Natural killer cell (primary cell): Measurements from ENCODE around the gene PLBD2. TPM values are rescaled to one million over a fixed set of nuclear protein-coding genes. Genes with fewer than 3 reads are reported as not detected.

Experiments
- ATAC-seq, 3 donors: fragments of 150-1000 bp in 2 of 3; fragments of 200-7000 bp in 1 of 3; cut with Tn5 transposase; 1 replicate in 1 of 3; 2 replicates in 2 of 3; pipeline ENCODE4 v1.10.0; 2021; ENCODE audit warnings: mild to moderate bottlenecking in 2 of 3, moderate library complexity in 2 of 3
- DNase-seq, 2 donors: peaks; one replicate each; pipeline versions ENCODE4 v3.0.0 to v3.0.0-alpha.2; 2013 to 2021; ENCODE audit warnings: mixed read lengths in 1 of 2
- H3K27ac ChIP-seq: one replicate; pipeline ENCODE4 v1.5.1; 2013; ENCODE audit warnings: mild to moderate bottlenecking, low read length
- H3K27me3 ChIP-seq: one replicate; pipeline ENCODE4 v1.6.1; 2013; ENCODE audit warnings: low read length; ENCODE audit not compliant: control insufficient read depth, insufficient read depth
- H3K36me3 ChIP-seq: one replicate; pipeline ENCODE4 v1.6.1; 2013; ENCODE audit warnings: low read length; ENCODE audit not compliant: control insufficient read depth, insufficient read depth
- H3K4me1 ChIP-seq: one replicate; pipeline ENCODE4 v1.6.1; 2013; ENCODE audit warnings: low read length; ENCODE audit not compliant: control insufficient read depth, insufficient read depth
- H3K4me3 ChIP-seq: one replicate; pipeline ENCODE4 v1.5.1; 2013; ENCODE audit warnings: low read length
- H3K9me3 ChIP-seq: one replicate; pipeline ENCODE4 v1.6.1; 2013; ENCODE audit warnings: low read length; ENCODE audit not compliant: control insufficient read depth, insufficient read depth
- H3K27ac Mint-ChIP-seq, 2 donors: one replicate each; pipeline ENCODE4 v1.8.0; 2022; ENCODE audit warnings: mild to moderate bottlenecking in 2 of 2, mixed read lengths in 2 of 2, moderate library complexity in 1 of 2
- H3K27me3 Mint-ChIP-seq, 2 donors: one replicate each; pipeline ENCODE4 v1.8.0; 2022; ENCODE audit warnings: low read depth in 2 of 2, mixed read lengths in 2 of 2
- H3K36me3 Mint-ChIP-seq: one replicate; pipeline ENCODE4 v1.8.0; 2022; ENCODE audit warnings: mixed read lengths
- H3K4me1 Mint-ChIP-seq, 2 donors: one replicate each; pipeline ENCODE4 v1.8.0; 2022; ENCODE audit warnings: mixed read lengths in 2 of 2
- H3K4me3 Mint-ChIP-seq: one replicate; pipeline ENCODE4 v1.8.0; 2022; ENCODE audit warnings: mild to moderate bottlenecking, moderate library complexity, mixed read lengths
- H3K9me3 Mint-ChIP-seq, 2 donors: one replicate each; pipeline ENCODE4 v1.8.0; 2022; ENCODE audit warnings: mixed read lengths in 2 of 2
- CTCF ChIP-seq: fragments of 200-600 bp; IDR thresholded peaks from one replicate; pipeline ENCODE4 v1.8.0; 2022; ENCODE audit warnings: antibody characterized with exemption
- WGBS: methylation state at CpG from one replicate; pipeline ENCODE4 v1.1.7; 2013; ENCODE audit warnings: missing lambda C conversion rate; ENCODE audit not compliant: insufficient coverage; 5-methylcytosine and 5-hydroxymethylcytosine counted together
- intact Hi-C: fragments of 100-400 bp; cut with micrococcal nuclease; formaldehyde crosslinking; loops from one replicate; pipeline ENCODE4 v1.14.2; 2022
- total RNA-seq, 4 donors: library from RNA; stranded (reverse); fragments of 120-200 nt in 1 of 4; gene quantifications; one replicate each; pipeline versions ENCODE4 v1.2.3 to v1.2.4, GENCODE V29; 2013 to 2022

The PLBD2 gene
- total RNA-seq, 3 donors from 2014 or later (not counting 1 experiment from before 2014, with no cell fraction given): 15.5 to 18.1 (median 16.3) TPM

- intact Hi-C loops: no loop called here
- Histone ChIP-seq H3K9me3 (no peaks in the 10 kb centered on the region), H3K4me3 (no peak overlapping the region), H3K27ac (no peak overlapping the region), H3K4me1 (no peaks in the 10 kb centered on the region), H3K36me3 (no peaks in the 10 kb centered on the region), H3K27me3 (no peaks in the 10 kb centered on the region)
- H3K4me1 Mint-ChIP-seq: no peaks in the 10 kb centered on the region
- no peak overlapping the region for H3K4me3 Mint-ChIP-seq
- ATAC-seq (no peak), DNase-seq (no peak)
- no peaks in the 10 kb centered on the region for H3K36me3 Mint-ChIP-seq
- no peak overlapping the region for H3K27ac Mint-ChIP-seq
- H3K9me3 Mint-ChIP-seq: no peaks in the 10 kb centered on the region
- H3K27me3 Mint-ChIP-seq: peaks cover 0 to 3% of the 10 kb centered on the region in 2 donors
- 88% methylated on average over 26 of the region's 26 CpGs for WGBS
- TF ChIP-seq CTCF: no peak
These were observed 40.2 kb downstream of the PLBD2 start for GRCh38 chr12:113398346-113399290.

GRCh38 chr12:113399490-113399889 is 41.1 kb downstream of the PLBD2 start:
- no peaks in the 10 kb centered on the region for H3K36me3 Mint-ChIP-seq
- ATAC-seq (no peak), DNase-seq (no peak)
- H3K4me1 ChIP-seq: no peaks in the 10 kb centered on the region
- no peaks in the 10 kb centered on the region for H3K9me3 ChIP-seq
- H3K4me3 Mint-ChIP-seq: no peak overlapping the region
- H3K4me1 Mint-ChIP-seq: no peaks in the 10 kb centered on the region
- WGBS: 91% methylated on average over 12 of the region's 12 CpGs
- no peaks in the 10 kb centered on the region for H3K36me3 ChIP-seq
- no peak overlapping the region for H3K4me3 ChIP-seq
- no peak overlapping the region for H3K27ac ChIP-seq
- intact Hi-C loops: no loop called here
- no peaks in the 10 kb centered on the region for H3K9me3 Mint-ChIP-seq
- TF ChIP-seq CTCF: no peak
- no peak overlapping the region for H3K27ac Mint-ChIP-seq
- H3K27me3 Mint-ChIP-seq: peaks cover 0 to 4% of the 10 kb centered on the region in 2 donors
- H3K27me3 ChIP-seq: no peaks in the 10 kb centered on the region

- no peak for DNase-seq
- 87% methylated on average over 2 of the region's 4 CpGs for WGBS
- no peak for TF ChIP-seq CTCF
These were observed 42.0 kb downstream of the PLBD2 start for GRCh38 chr12:113400362-113400761.

More at GRCh38 chr12:113400362-113400761, 42.0 kb downstream of the PLBD2 start:
- no peaks in the 10 kb centered on the region for H3K4me1 ChIP-seq
- intact Hi-C loops: no loop called here
- no peak overlapping the region for H3K27ac Mint-ChIP-seq
- peaks cover 0 to 6% of the 10 kb centered on the region in 2 donors for H3K27me3 Mint-ChIP-seq
- no peak overlapping the region for H3K4me3 ChIP-seq
- H3K36me3 Mint-ChIP-seq: no peaks in the 10 kb centered on the region
- H3K36me3 ChIP-seq: no peaks in the 10 kb centered on the region
- H3K9me3 Mint-ChIP-seq: no peaks in the 10 kb centered on the region
- H3K27ac ChIP-seq: no peak overlapping the region
- no peaks in the 10 kb centered on the region for H3K9me3 ChIP-seq
- no peak overlapping the region for H3K4me3 Mint-ChIP-seq
- H3K27me3 ChIP-seq: no peaks in the 10 kb centered on the region
- ATAC-seq: no peak
- H3K4me1 Mint-ChIP-seq: no peaks in the 10 kb centered on the region
